CMK (cell line): ENCODE data around the gene GPR132.

ENCODE experiments used
- DNase-seq: peaks from one replicate; pipeline ENCODE4 v3.0.0-alpha.2; 2010; ENCODE audit warnings: low read depth

The GPR132 gene

DNA sequence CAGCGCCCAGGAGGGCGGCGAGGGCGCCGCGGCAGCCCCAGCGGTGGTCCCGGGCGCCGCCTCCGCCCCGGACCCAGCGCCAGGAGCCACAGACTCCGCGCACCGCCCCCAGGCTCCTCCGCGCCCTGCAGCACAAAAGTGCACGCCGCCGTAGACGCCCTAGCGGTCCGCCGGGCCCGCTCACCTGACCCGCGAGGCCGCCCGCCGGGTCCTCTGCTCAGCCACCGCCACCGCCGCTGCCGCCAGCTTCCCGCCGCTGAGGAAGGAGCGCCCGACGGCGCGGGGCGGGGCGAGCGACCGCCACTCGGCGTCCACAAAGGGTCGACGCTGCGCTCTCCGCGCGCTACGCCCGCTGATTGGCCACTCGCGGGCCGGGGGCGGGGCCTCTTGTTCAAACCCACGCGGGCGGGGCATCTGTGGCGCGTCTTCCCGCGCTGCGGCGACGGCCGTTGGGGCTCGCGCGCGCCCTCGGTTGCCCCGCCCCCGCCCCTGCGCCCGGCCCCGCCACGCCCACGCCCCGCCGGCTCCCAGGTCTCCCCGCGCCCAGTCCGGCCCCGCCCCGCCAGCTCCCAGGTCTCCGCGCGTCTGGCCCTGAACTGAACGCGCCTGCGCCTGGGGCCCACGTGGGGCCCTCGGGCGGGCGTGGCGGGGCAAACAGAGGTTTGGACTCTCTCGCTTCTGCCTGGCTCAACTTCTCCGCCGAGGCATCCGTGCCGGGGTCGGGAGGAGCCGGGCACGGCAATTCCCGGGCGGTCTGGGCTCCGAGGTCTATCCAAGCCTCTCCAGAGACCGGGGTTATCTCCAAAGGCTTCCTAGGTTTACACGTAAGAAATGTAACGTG lies 44.2 kb downstream of the GPR132 start, which contains the start of gene CDCA4:
TSS of gene CDCA4 (minus strand) at position 269 of the 841 bp plus-strand sequence. CDS start 9,154 bp downstream, outside the sequence.
- peak; percentile 86 for DNase-seq

- no peak for DNase-seq
These were observed 45.1 kb downstream of the GPR132 start for GRCh38 chr14:105019861-105020814.

- no peak for DNase-seq
These were observed 46.8 kb downstream of the GPR132 start for GRCh38 chr14:105018414-105018813.

DNA sequence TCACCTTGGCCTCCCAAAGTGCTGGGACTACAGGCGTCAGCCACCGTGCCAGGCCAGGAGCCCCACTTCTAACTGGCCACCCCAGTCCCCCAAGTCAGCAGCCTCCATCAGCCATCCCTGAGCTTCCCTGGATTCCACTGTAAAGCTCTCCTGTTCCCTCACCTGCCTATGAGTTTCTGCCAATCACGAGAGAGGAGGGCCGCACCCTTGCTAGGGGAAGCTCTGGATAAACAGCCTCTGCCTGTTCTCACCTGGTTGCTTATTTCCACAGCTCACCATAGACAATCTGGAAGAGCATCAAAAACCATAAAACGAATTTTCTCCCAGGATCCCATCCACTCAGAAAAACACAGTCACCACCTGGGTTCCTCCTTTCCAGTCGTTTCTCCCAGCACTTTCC lies 49.3 kb downstream of the GPR132 start:
- no peak for DNase-seq

DNA sequence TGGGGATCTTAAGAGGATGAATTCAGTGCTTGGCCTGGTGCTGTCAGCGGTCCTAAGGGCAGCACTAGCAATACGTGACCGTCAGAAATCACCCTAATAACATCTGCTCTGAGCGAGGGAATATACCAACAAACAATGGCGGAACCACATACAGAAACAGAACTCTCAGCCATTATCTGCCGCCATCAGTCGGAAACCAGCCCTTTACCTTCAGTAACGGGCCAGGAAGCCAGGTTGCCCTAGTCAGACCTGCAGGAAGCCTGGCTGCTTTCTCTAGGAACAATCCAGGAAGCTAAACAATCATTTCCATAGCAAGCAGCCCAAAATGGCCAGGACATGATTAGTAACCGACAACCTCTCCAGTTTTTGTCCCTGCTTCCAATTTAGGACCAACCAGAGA lies 50.0 kb downstream of the GPR132 start:
- DNase-seq = no peak

GRCh38 chr14:105014631-105015030 lies 50.6 kb downstream of the GPR132 start:
- DNase-seq = no peak

GRCh38 chr14:105014032-105014431 lies 51.2 kb downstream of the GPR132 start:
- DNase-seq = no peak

DNA sequence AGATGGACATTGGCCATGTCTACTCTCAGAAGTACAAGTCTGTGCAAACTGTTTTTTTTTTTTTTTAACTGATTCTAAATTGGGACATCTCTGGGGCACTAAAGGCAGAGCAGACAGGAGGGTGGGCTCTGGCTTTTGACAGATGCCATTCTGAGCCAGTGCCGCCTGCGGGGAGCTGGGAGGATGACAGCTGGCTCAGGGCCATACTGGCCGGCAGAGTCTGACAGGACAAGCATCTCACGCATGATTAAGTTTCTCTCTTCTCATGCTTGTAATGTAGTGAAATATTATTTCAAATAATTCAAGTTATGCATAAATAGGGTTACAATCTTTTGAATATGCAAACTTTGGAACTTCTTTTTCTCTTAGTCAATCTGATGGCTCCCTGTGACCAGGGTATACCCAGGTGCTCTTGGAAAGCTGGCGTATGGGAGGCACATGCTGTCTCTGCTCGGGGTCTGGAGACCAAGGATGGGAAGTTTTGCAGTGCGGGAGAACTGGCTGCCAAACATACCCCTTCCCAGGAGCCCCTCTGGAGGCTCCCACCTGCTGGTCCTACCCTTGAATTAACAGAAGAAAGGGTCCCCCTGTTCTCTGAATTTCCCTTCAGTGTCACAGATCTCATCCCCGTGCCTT lies 52.0 kb downstream of the GPR132 start:
- no peak for DNase-seq

DNA sequence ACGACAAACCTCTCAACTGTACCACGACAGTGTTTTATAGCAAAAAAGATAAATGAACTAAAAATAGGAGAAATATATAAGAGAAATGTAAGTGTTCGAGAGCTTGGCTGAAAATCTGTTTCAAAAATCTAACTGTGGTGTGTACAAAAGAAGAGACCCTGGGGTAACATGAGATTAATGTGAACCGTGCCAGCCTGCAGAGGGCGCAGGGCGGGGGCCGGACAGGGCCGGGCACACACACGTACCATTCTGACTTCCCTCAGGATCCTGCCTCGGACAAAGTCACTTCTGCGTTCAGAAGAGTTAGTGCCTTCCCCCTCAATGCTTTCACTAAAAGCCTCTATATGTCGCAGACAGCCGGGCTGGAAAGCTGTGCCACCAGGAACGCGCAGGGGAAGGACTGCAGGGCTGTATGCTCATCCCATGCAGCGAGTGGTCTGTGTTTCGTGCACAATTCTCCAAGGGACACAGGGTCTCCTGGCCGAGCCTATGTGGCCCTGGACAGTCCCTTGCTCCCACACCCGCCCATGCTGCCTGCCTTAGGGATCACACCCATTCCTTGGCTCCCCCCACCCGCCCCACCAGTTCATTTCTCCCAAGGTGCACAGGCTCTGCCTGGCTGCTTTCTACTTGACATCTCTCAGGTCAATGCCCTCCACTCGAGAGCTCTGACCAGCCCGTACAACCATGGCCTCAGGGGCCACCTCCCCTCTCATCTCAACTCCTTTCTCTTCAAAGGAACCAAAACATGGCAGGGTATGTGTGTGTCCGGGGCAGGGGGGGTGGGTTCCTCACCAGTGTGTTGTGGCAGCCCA lies 52.9 kb downstream of the GPR132 start:
- DNase-seq = no peak

DNA sequence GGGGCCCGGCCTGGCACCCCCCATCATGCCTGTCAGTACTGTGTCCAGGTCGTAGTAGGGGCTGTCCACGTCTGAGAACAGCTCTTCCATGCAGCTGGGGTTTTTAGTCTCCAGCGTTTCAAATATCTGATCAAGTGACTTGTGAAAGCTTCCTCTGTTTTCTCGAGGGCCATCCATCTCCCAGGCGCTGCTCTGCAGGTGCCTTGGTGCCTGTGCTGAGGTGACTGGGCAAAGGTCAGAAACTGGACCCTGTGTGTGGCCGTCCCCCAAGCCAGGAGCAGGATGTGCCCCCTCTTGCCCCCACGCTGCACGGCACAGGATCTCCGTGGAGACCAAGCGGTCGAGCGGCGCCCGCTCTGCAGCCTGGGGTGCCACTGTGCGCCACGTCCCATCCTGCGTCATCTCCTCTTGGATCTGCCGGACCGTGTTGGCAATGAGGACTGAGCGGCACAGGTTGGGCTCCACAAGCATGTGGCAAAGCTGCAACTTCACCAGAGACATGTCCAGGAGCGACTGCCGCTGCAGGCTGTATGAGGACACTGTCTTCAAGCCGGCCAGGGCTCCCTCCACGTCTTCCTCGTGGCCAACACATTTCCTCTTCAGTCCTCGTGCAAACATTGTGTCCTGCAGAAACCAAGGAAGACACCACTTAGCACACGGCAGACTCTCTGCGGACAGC lies 53.8 kb downstream of the GPR132 start:
- no peak for DNase-seq

DNA sequence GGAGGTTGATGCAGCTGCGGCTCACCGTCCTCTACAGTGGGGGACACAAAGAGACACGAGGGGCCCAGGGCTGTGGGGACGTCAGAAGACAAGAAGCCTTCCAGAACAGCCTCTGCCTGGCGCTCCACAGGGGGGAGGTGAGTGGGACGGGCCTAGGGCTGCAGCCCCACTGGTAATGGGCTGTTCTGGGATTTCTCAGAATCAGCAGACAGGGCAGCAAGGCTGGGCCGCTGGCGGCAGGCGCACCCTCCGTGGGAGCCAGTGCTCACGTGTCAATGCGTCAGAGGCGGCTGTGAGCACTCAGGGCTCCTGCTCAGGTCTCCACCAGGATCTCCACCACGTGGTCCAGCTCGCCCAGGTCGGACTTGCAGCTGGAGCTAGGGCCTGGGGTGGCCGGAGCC lies 54.3 kb downstream of the GPR132 start:
- no peak for DNase-seq

DNA sequence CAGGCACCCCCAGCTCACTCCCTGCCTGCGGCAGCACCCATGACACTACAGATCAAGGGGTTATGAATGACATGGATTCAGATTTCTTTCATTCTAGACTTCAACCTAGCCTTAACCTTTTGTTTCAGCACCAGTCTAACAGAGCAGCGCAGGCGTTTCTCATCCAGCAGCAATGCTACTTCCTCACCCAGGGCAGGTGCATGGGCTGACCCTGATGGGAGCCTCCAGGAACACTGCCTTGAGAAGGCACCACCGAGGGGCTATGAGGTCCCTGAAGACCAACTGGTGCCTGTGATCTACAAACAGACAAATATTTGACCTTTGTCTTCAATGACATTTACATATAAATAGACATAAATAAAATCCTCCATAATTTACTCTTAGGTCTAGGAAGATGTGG lies 55.1 kb downstream of the GPR132 start:
- DNase-seq = no peak

GRCh38 chr14:105007593-105008264 lies 57.5 kb downstream of the GPR132 start:
- no peak for DNase-seq

DNA sequence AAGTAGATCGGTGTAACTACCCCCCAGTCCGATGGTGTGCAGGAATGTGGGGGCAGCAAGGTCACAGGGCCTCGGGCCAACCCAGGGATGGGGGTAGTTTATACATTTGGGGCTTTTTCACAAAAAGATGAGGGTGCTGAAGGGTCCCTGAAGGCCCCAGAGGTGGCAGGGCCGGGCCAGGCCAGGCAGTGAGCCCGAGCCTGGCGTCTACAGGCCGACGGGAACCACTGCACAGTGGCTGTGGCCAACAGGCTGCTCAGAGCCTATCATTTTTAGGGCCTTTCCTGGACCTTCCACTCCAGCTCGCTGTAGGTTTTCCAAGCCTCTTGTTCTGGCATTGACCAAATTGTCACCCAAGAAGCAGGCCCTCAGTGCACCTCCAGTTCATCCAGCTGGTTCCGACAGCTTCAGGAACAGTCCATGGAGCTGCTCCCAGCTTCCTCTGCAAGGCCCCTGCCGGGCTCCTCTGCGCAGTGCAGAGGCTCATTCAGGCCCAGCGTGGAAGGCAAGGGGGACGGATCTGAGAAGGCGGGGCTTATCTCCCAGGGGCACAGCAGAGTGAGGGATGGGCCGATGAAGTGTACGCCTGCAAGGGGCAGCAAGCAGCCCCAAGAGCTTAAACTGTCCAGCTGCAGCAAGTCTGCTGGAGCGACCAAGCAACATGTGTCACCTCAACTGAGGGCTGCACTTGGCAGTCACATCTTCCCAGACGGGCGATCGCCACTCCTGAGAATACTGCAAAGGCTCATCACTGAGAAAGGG lies 58.2 kb downstream of the GPR132 start:
- DNase-seq = no peak

GRCh38 chr14:105005929-105006830 lies 59.0 kb downstream of the GPR132 start:
- no peak for DNase-seq

DNA sequence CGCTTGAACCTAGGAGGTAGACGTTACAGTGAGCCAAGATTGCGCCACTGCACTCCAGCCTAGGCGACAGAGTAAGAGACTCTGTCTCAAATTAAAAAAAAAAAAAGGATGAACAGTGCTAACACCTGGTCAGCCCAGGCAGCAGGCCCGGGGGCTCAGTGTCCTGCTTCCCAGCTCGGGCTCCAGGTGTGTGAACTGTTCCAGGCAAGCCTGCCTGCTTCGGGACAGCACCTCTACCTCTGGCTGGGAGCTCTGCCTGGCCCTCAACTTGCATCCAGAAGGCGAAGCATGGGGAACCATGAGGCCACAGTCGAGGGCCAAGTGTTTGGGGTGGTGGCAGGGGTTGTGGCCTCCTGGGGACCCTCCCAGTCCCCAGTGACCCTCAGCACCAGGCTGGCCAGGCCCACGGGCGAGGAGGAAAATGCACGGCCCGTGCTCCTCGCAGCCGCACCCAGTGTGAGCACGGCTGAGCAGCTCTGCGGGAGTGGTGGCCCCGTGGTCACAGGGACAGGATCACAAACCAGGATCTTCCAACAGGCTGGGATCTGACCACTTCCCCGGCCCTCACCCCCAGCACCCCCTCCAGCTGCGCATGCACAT lies 59.8 kb downstream of the GPR132 start:
- DNase-seq = no peak
